Retinal pigment epithelial cell (primary cell): Measurements from ENCODE around the gene SAMD8.

Experiments
- DNase-seq: peaks from one replicate; pipeline ENCODE4 v3.0.0-alpha.2; 2010; ENCODE audit warnings: low read depth
- H3K4me3 ChIP-seq: 2 replicates; pipeline ENCODE4 v1.5.1; 2011; ENCODE audit warnings: mild to moderate bottlenecking, low read length, control low read depth, moderate library complexity
- CTCF ChIP-seq: conservative IDR thresholded peaks from 2 replicates; pipeline ENCODE4 v1.5.1; 2011; ENCODE audit warnings: low read depth, low read length, control low read depth, inconsistent platforms

Gene SAMD8

GRCh38 chr10:75067272-75067671 is 44.2 kb upstream of the SAMD8 start:
- no peak for DNase-seq
- no peak for TF ChIP-seq CTCF
- H3K4me3 ChIP-seq: no peak overlapping the region

GRCh38 chr10:75068523-75068922 is 42.9 kb upstream of the SAMD8 start:
- no peak overlapping the region for H3K4me3 ChIP-seq
- DNase-seq: no peak
- TF ChIP-seq CTCF: no peak

GRCh38 chr10:75070476-75070875 is 41.0 kb upstream of the SAMD8 start:
- no peak for TF ChIP-seq CTCF
- no peak for DNase-seq
- H3K4me3 ChIP-seq: no peak overlapping the region

- no peak overlapping the region for H3K4me3 ChIP-seq
- DNase-seq: no peak
- TF ChIP-seq CTCF: no peak
Observed at GRCh38 chr10:75070961-75071428, 40.5 kb upstream of the SAMD8 start.

- no peak for TF ChIP-seq CTCF
- no peak overlapping the region for H3K4me3 ChIP-seq
- no peak for DNase-seq
Observed at GRCh38 chr10:75071756-75072155, 39.7 kb upstream of the SAMD8 start.

GRCh38 chr10:75072727-75073126 is 38.7 kb upstream of the SAMD8 start:
- no peak overlapping the region for H3K4me3 ChIP-seq
- DNase-seq: no peak
- TF ChIP-seq CTCF: no peak

GRCh38 chr10:75073442-75073841 is 38.0 kb upstream of the SAMD8 start:
- DNase-seq: no peak
- TF ChIP-seq CTCF: no peak
- H3K4me3 ChIP-seq: no peak overlapping the region
